HepG2 (cell line): Measurements from ENCODE around the gene MGAT2. TPM values are rescaled to one million over a fixed set of nuclear protein-coding genes. Genes with fewer than 3 reads are reported as not detected.
A peak's percentile ranks its signal among the peaks of the same experiment; 100 is the strongest.

ENCODE experiments used
- ADNP ChIP-seq: sonication (generic); formaldehyde crosslinking; IDR thresholded peaks from 2 replicates; pipeline ENCODE4 v1.4.0; 2020; ENCODE audit warnings: missing genetic modification reagents
- ARID4A ChIP-seq: sonication (generic); formaldehyde crosslinking; IDR thresholded peaks from 2 replicates; pipeline ENCODE4 v1.5.0; 2020; ENCODE audit warnings: mild to moderate bottlenecking, missing genetic modification reagents, borderline replicate concordance
- CREB1 ChIP-seq, 2 experiments: fragments of 450-650 bp in 1 of 2; IDR thresholded peaks; 2 replicates each; pipeline ENCODE4 v1.6.1; 2016 to 2017; ENCODE audit warnings: control low read depth in 1 of 2, mild to moderate bottlenecking in 1 of 2, missing compliant biosample characterization in 1 of 2, missing genetic modification characterization in 1 of 2
- EED ChIP-seq: sonication (generic); formaldehyde crosslinking; IDR thresholded peaks from 2 replicates; pipeline ENCODE4 v1.5.0; 2020; ENCODE audit warnings: mild to moderate bottlenecking, missing genetic modification reagents
- ERF ChIP-seq: IDR thresholded peaks from 2 replicates; pipeline ENCODE4 v1.6.1; 2018; ENCODE audit warnings: missing biosample characterization, missing genetic modification reagents
- GMEB2 ChIP-seq: IDR thresholded peaks from 2 replicates; pipeline ENCODE4 v1.6.1; 2016; ENCODE audit warnings: missing biosample characterization, missing genetic modification reagents, low read depth
- JUN ChIP-seq: sonication (generic); formaldehyde crosslinking; IDR thresholded peaks from 2 replicates; pipeline ENCODE4 v1.4.0; 2020; ENCODE audit warnings: mild to moderate bottlenecking, missing genetic modification reagents
- MYNN ChIP-seq: sonication (generic); formaldehyde crosslinking; IDR thresholded peaks from 2 replicates; pipeline ENCODE4 v1.4.0; 2020; ENCODE audit warnings: mild to moderate bottlenecking, low read depth, missing genetic modification reagents
- STAG1 ChIP-seq: sonication (generic); formaldehyde crosslinking; IDR thresholded peaks from 2 replicates; pipeline ENCODE4 v1.4.0; 2020; ENCODE audit warnings: missing genetic modification reagents
- TIGD3 ChIP-seq: sonication (generic); formaldehyde crosslinking; IDR thresholded peaks from 2 replicates; pipeline ENCODE4 v1.5.1; 2020; ENCODE audit warnings: mild to moderate bottlenecking, missing genetic modification reagents, borderline replicate concordance
- ZBTB42 ChIP-seq: sonication (generic); formaldehyde crosslinking; IDR thresholded peaks from 2 replicates; pipeline ENCODE4 v1.5.0; 2020; ENCODE audit warnings: mild to moderate bottlenecking, missing genetic modification reagents
- ZNF510 ChIP-seq: sonication (generic); formaldehyde crosslinking; IDR thresholded peaks from 2 replicates; pipeline ENCODE4 v1.4.0; 2020; ENCODE audit warnings: low read depth, mild to moderate bottlenecking, missing genetic modification reagents
- ZNF530 ChIP-seq: sonication (generic); formaldehyde crosslinking; IDR thresholded peaks from 2 replicates; pipeline ENCODE4 v1.5.0; 2020; ENCODE audit warnings: low read depth, mild to moderate bottlenecking, missing genetic modification reagents
- ZNF652 ChIP-seq: IDR thresholded peaks from 2 replicates; pipeline ENCODE4 v1.6.1; 2016; ENCODE audit warnings: low read depth, borderline replicate concordance
- polyA plus RNA-seq, 8 experiments: library from polyadenylated mRNA; depleted of rRNA in 3 of 8; stranded (reverse) in 7 of 8; unstranded in 1 of 8; fragments of >200 nt; fragmentation: Illumina TruSeq in 4 of 8; extraction: Trizol in 4 of 8; gene quantifications; 2 replicates each; pipeline versions ENCODE4 v1.2.1 to v1.2.3, GENCODE V29; 2011 to 2016; ENCODE audit warnings: low read depth in 4 of 8, missing spikeins in 1 of 8, mixed read lengths in 1 of 8; ENCODE audit not compliant: insufficient read depth in 1 of 8
- total RNA-seq, 5 experiments: library from RNA; depleted of rRNA; stranded (reverse); fragments of >200 nt; fragmentation: Illumina TruSeq; extraction: Trizol; gene quantifications; 2 replicates each; pipeline ENCODE4 v1.2.3, GENCODE V29; 2016; ENCODE audit warnings: low read depth in 1 of 5

The MGAT2 gene
- total and polyA plus RNA-seq, 2 of the 13 experiments (the other 11 are each of a cell fraction or from before 2014, with no cell fraction given): 12.9 to 51.9 TPM

- no peak for TF ChIP-seq JUN
- TF ChIP-seq ADNP (CRISPR knock-in tag): no peak
- TF ChIP-seq EED (CRISPR knock-in tag): peak; percentile 87; the same call in 1 of the 2 replicates
- peak; percentile 35; the same call in 1 of the 2 replicates for TF ChIP-seq CREB1 (IDR thresholded peaks at IDR 0.05)
- no peak for TF ChIP-seq CREB1 (CRISPR knock-in tag; IDR thresholded peaks at IDR 0.05)
- TF ChIP-seq ERF (CRISPR knock-in tag): peak; percentile 27
- peak; percentile 42; the same call in 1 of the 2 replicates for TF ChIP-seq TIGD3 (CRISPR knock-in tag)
- TF ChIP-seq ZBTB42 (CRISPR knock-in tag): no peak
- peak; percentile 24; the same call in 1 of the 2 replicates for TF ChIP-seq STAG1
- no peak; the same call in 1 of the 2 replicates for TF ChIP-seq GMEB2 (CRISPR knock-in tag)
- TF ChIP-seq ZNF510 (CRISPR knock-in tag): no peak
- no peak for TF ChIP-seq ZNF530 (CRISPR knock-in tag)
- no peak for TF ChIP-seq MYNN
- TF ChIP-seq ARID4A (CRISPR knock-in tag): peak; percentile 98
- no peak for TF ChIP-seq ZNF652 (CRISPR knock-in tag)
Observed at GRCh38 chr14:49598485-49599300, 21.9 kb upstream of the MGAT2 start, which contains the start of gene LRR1 (continued).
